ENCODE measurements around the gene EXOC4.

DNA sequence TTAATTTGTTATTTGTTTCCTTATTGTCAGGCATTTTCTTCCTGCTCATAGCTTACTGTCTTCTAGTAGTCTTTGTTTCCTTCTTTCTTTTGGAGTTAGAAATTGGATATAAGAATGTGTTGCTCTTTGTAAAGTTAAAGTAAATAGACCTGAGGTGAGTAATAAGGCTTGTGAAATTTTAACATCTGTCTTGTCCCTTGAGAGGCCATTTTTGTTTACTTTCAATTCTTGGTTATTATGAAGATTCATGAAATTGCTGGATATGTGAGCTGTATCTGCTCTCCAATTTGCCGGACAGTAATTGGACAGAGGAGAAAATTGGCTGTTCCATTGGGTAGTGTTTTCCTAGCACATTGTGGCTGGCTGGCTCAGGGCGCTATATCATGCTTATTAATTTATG is 260.7 kb downstream of the EXOC4 start:
- TF ChIP-seq, protein P1, sequence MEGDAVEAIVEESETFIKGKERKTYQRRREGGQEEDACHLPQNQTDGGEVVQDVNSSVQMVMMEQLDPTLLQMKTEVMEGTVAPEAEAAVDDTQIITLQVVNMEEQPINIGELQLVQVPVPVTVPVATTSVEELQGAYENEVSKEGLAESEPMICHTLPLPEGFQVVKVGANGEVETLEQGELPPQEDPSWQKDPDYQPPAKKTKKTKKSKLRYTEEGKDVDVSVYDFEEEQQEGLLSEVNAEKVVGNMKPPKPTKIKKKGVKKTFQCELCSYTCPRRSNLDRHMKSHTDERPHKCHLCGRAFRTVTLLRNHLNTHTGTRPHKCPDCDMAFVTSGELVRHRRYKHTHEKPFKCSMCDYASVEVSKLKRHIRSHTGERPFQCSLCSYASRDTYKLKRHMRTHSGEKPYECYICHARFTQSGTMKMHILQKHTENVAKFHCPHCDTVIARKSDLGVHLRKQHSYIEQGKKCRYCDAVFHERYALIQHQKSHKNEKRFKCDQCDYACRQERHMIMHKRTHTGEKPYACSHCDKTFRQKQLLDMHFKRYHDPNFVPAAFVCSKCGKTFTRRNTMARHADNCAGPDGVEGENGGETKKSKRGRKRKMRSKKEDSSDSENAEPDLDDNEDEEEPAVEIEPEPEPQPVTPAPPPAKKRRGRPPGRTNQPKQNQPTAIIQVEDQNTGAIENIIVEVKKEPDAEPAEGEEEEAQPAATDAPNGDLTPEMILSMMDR (conservative IDR thresholded peaks at IDR 0.05), result no peak
- TF ChIP-seq ZFX (IDR thresholded peaks at IDR 0.05), result no peak
